Midbrain (tissue), 1 donor: ENCODE results near the gene CLTRN.
"Not testable (repeated sequence)": the region's sequence is repeated elsewhere in the genome, so short reads cannot be mapped to it uniquely, and the experiment has no call there.

Experiments
- DNase-seq: peaks from one replicate; lab custom pipeline; 2025; lab: John Stamatoyannopoulos, UW

CLTRN gene

GRCh38 chrX:15647510-15647909 lies 17.1 kb downstream of the CLTRN start:
- not testable (repeated sequence) for DNase-seq

DNA sequence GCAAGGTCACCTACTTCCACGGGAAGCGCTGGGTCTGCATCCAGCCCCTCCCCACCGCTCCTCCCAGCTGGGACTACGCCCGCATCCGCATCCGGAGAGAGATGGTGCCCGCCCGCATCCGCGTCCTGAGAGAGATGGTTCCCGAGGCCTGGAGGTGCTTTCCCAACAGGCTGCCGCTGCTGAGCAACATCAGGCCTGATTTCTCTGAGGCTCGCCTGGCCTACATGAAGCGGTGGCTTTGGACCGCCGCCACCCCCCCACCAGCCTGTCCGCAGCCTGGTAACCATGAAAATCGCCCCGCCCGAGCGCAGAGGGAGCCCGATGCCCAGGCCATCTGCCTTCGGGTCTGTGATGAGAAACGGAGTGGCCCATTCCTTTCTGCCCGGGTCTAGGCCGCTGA lies 18.1 kb downstream of the CLTRN start:
- DNase-seq = no peak

- no peak for DNase-seq
Measured at GRCh38 chrX:15646031-15646430, 18.6 kb downstream of the CLTRN start.

DNA sequence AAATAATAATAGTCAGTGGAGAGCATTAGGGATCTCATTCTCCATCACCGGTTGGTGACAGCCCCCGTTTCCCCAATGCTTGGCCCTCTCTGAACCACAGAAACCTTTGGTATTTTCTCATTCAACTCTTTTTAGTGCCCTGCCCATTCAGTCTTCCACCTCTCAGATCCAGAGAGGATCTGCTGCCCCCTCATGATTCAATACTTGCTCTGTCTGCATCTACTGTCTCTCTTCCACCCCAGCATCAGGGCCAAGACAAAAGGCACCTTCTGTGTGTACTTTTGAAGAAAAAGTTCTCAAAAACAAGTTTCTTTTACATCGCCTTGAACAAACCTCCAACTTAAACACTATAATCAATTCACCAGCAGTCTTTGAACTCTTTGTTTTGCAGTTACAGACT lies 19.3 kb downstream of the CLTRN start:
- no peak for DNase-seq

GRCh38 chrX:15644560-15644872 lies 20.1 kb downstream of the CLTRN start:
- no peak for DNase-seq

DNA sequence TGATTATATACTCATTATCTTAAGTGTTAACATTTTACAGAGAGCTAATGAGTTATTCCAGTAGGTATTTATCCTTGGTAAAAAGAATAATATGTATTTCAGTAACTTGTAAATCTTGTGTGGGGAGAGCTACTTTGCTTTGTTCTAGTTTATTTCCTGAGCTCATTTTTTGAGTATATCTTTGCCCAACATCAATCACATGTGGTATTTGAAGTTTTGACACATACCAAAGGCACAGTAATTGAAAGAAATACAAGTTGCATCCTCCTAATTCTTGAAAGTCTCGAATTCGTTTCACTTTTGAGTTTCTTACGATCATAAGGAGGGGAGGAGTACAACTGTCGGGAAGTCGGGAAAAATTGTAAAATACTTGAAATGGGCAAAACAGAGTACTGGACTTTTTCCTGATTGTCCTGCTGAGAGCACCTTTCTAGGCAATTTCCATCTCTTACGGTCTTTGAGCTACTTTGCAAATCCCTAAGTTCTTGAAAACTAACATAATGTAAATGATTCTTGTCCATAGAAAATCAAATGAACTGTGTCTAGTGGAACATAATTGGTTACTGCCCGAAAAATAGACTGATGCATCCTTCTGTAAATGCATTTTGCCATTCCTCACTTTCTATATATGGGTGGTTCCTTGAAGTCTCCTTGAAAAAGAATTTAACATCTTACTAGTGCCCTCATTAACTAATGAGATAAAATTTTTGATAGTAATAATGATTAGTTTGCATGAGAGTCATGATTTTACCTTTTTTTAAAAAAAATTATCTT lies 20.6 kb downstream of the CLTRN start:
- no peak for DNase-seq

DNA sequence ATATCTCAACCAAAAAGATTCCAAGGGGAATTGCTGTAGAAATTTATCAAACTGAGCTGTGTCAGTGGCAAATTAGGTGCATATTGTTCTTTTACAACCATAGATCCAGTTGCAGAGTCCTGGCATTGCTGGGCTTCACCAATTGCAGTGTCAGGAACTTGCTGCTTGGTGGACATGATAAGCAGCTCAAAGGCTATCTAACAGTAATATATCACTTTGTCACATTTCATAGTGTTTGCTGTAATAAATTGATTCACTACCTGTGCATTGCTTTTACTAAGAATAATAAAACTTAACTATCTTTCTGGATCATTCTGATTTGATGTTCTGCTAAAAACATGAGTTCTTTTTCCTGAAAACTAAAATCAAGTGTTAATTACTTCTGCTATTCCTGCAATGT lies 33.0 kb downstream of the CLTRN start:
- DNase-seq = no peak

DNA sequence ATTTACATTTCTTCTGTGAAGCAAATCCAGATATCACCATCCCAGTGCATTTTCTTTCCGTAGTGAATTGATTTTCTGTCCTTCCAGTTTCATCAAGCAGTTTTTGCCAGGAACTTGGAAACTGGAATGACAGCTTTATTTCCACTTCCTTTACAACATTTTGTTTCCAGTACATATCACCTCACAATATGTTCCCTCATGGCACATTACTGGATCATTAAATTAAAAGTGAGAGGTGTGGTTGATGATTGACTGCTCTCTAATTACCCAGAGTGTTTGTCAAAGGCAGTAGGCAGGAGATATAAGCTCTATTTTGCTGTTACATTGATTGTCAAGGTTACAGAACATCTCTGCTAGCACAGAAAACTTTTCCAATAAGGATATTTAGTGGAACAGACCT lies 41.6 kb downstream of the CLTRN start:
- no peak for DNase-seq

- DNase-seq = no peak
Measured at GRCh38 chrX:15619053-15619755, 45.4 kb downstream of the CLTRN start.

DNA sequence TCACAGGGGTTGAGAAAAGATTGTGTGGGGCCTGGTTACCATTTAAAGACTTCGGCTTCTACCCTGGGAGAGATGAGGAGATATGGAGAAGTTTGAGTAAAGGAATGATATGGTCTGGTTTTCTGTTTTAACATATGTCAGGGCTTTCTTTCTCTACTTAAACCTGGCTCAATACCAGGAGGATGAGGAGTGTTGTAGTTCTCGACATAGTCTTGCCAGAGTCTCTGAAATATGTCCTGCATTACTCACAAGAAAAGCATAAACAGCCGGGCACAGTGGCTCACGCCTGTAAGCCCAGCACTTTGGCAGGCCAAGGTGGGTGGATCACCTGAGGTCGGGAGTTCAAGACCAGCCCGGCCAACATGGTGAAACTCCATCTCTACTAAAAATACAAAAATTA lies 47.5 kb downstream of the CLTRN start:
- no peak for DNase-seq

GRCh38 chrX:15616531-15616930 lies 48.1 kb downstream of the CLTRN start:
- DNase-seq = no peak

- no peak for DNase-seq
Measured at GRCh38 chrX:15607067-15607466, 57.5 kb downstream of the CLTRN start.

DNA sequence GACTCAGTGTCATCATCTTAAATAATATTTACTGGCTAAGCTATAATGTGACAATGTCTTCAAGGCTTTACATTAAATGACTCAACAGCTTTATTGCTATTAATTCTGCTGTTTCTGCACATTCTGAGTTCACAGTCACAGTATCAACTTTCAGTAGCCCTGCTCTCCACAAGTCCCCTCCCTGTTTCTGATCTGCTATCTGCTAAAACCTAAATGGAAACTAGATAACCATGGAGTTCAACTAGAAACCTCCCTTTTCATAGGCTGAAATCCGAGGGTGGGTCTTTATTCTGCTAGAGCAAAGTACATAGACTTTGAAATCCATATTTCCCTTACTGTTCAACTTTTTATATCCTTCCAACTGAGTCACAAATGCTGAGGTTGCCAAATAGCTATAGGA lies 58.5 kb downstream of the CLTRN start:
- no peak for DNase-seq

DNA sequence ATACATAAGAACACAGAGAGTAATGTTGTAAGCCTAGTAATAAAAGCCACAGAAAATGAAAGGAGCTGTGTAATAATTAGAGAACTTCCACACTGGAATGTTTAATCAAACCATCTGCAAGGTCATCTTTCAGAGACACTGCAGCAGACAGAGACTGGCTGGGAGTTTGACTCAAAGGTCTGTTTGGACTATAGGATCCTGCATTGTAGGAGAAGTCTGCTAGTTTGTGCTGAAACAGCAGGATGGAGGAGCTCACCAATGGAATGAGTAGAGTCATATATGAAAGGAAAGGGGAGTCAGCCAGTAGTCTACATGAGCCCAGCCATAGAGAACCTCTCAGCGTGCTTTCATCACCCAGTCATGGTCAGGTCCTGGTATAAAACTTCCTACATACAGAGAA lies 59.4 kb downstream of the CLTRN start:
- no peak for DNase-seq

- DNase-seq = no peak
Measured at GRCh38 chrX:15602761-15603160, 61.8 kb downstream of the CLTRN start.

- DNase-seq = no peak
Measured at GRCh38 chrX:15601932-15602331, 62.7 kb downstream of the CLTRN start.

DNA sequence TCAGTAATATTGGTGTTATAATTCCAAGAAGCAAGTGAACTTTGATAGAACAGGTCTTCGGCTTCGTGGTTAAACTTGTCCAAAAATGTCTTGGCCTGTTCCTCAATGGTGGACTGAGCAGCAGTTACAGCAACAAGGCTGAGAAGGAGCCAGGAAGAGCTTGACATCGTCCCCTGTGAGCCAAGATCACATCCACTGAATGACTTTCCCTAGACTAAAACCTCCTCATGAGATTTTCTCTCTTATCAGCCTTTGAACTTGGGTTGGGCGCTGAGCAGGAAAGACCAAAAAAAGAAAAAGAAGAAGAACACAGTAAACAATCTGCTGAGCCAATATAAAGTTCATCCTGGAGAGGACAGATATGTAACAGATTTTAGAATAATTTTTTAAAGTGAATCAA lies 63.9 kb downstream of the CLTRN start, which contains the start of gene ACE2:
TSS of gene ACE2 (minus strand) at position 216 of the 400 bp plus-strand sequence. CDS start at position 167, 49 bp downstream.
- DNase-seq = no peak

DNA sequence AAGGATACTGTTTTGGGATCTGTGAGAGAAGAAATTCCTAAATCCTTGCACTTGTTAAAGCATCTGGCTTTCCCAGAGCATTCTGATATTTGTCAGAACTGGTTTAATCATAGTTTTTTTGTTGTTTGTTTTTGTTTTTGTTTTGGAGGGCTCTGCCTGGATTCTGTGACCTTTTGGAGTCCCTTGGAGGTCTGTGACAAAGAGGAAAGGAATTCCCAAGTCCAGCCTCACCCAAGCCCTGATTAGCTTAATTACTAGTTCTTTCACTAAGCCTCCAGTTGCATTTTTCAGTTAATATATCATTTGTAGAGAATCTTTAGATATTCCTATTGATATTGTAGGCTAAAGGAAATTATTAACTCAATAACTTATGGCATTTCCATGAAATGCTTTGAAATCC lies 64.6 kb downstream of the CLTRN start:
- no peak for DNase-seq

DNA sequence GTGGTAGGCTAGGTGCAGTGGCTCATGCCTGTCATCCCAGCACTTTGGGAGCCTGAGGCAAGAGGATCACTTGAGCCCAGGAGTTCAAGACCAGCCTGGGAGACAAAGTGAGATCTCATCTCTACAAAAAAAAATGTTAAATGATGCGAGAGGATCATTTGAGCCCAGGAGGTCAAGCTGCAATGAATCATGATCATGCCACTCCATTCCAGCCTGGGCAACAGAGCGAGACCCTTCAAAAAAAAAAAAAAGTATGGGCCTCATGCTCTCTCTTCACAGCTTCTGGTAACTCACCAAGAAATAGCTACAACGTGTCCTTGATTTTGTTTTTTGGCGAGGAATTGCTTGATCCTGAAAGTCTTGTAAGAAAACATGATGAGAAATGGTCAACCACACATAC lies 65.1 kb downstream of the CLTRN start:
- DNase-seq = no peak

- no peak for DNase-seq
Measured at GRCh38 chrX:15598026-15598425, 66.6 kb downstream of the CLTRN start.

GRCh38 chrX:15594371-15594770 lies 70.2 kb downstream of the CLTRN start:
- DNase-seq = no peak

- DNase-seq = no peak
Measured at GRCh38 chrX:15579778-15580747, 84.5 kb downstream of the CLTRN start.
